PC-9 (cell line): ENCODE measurements around the gene TEX51. TPM values are rescaled to one million over a fixed set of nuclear protein-coding genes. Genes with fewer than 3 reads are reported as not detected.

Experiments used
- BruUV-seq: library from RNA; stranded (reverse); fragments of 400-500 nt; replicated peaks from 2 replicates; lab custom pipeline; 2021; lab: Mats Ljungman, UMichigan
- CTCF ChIA-PET: fragments of 300-600 bp; sonication (Branson Sonifier 250); formaldehyde crosslinking; loops from one replicate; lab custom pipeline; 2022; ENCODE audit warnings: antibody characterized with exemption; lab: Charles Lee
- POLR2A ChIA-PET: fragments of 300-600 bp; sonication (Branson Sonifier 250); formaldehyde crosslinking; loops from one replicate; lab custom pipeline; 2022; ENCODE audit warnings: antibody characterized with exemption; ENCODE audit not compliant: unreplicated experiment; lab: Charles Lee
- DNase-seq, 2 experiments: peaks; one replicate each; pipeline versions ENCODE4 v3.0.0 to v3.0.0-alpha.2; 2015 to 2022; ENCODE audit warnings: mixed read lengths in 1 of 2
- H2AFZ ChIP-seq: fragments of 200-600 bp; sonication (generic); 2 replicates; pipeline ENCODE4 v1.8.1; 2017; ENCODE audit warnings: antibody characterized with exemption
- H3F3A ChIP-seq: fragments of 200-600 bp; sonication (generic); 2 replicates; pipeline ENCODE4 v1.8.1; 2017; ENCODE audit warnings: antibody characterized with exemption, mild to moderate bottlenecking, low read depth; ENCODE audit not compliant: insufficient read depth
- H3K27ac ChIP-seq: fragments of 200-600 bp; sonication (generic); 2 replicates; pipeline ENCODE4 v1.6.1; 2016; ENCODE audit warnings: mixed run types
- H3K27me3 ChIP-seq: fragments of 200-600 bp; sonication (generic); 2 replicates; pipeline ENCODE4 v1.6.1; 2016; ENCODE audit warnings: low read depth, mixed run types; ENCODE audit not compliant: insufficient read depth
- H3K36me3 ChIP-seq: fragments of 200-600 bp; sonication (generic); 2 replicates; pipeline ENCODE4 v1.6.1; 2016; ENCODE audit warnings: low read depth, mixed run types
- H3K4me1 ChIP-seq: fragments of 200-600 bp; sonication (generic); replicated peaks from 2 replicates; pipeline ENCODE4 v1.6.1; 2016; ENCODE audit warnings: mixed run types; ENCODE audit not compliant: insufficient read depth
- H3K4me2 ChIP-seq: fragments of 200-600 bp; sonication (generic); 2 replicates; pipeline ENCODE4 v1.6.1; 2017; ENCODE audit warnings: mixed run types
- H3K4me3 ChIP-seq: fragments of 200-600 bp; sonication (generic); 2 replicates; pipeline ENCODE4 v1.6.1; 2016; ENCODE audit warnings: mixed run types
- H3K79me2 ChIP-seq: fragments of 200-600 bp; sonication (generic); 2 replicates; pipeline ENCODE4 v1.6.1; 2017; ENCODE audit warnings: low read depth, mixed run types
- H3K9me2 ChIP-seq: fragments of 200-600 bp; sonication (generic); 2 replicates; pipeline ENCODE4 v1.8.1; 2017; ENCODE audit warnings: mild to moderate bottlenecking; ENCODE audit not compliant: insufficient read depth
- H3K9me3 ChIP-seq: fragments of 200-600 bp; sonication (generic); 2 replicates; pipeline ENCODE4 v1.8.1; 2016; ENCODE audit warnings: low read depth; ENCODE audit not compliant: insufficient read depth
- H4K20me1 ChIP-seq: fragments of 200-600 bp; sonication (generic); 2 replicates; pipeline ENCODE4 v1.8.1; 2017; ENCODE audit not compliant: insufficient read depth
- EZH2 ChIP-seq: fragments of 200-600 bp; sonication (generic); IDR thresholded peaks from 2 replicates; pipeline ENCODE4 v1.8.0; 2017; ENCODE audit warnings: antibody characterized with exemption, low read depth
- intact Hi-C: fragments of 100-400 bp; cut with micrococcal nuclease; formaldehyde crosslinking; loops from one replicate; pipeline ENCODE4 v1.10.0; 2022; ENCODE audit not compliant: unreplicated experiment
- total RNA-seq: library from RNA; stranded (reverse); gene quantifications from 2 replicates; pipeline ENCODE4 v1.2.3, GENCODE V29; 2021
- TF ChIP-seq, protein P1 (sequence below): fragments of 200-600 bp; sonication (generic); conservative IDR thresholded peaks from 2 replicates; pipeline ENCODE4 v1.6.1; 2017; ENCODE audit warnings: mixed run types, antibody characterized with exemption, mild to moderate bottlenecking, moderate library complexity

The TEX51 gene
- total RNA-seq, 1 experiment from 2014 or later, result not detected

DNA sequence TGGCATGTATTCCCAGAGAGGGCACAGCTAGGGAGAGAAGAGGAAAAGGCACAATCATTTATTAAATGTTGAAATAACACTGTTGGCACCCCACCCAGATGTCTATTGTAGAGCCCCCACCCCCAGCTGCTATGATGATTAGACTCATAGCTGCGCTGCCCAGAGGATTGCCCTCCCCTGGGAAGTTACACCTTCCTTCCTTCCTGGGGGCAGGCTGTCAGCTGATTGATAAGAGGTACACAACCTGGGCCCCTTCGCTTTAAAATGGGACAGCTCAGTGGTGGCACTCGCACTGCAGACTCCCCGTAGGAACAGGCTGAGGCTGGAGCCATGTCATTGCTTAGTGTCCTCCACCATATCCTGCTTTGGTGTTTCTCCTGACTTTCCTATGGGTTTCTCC lies 18.1 kb downstream of the TEX51 start:
- no peak overlapping the region for H3K27ac ChIP-seq
- no peak overlapping the region for H2AFZ ChIP-seq
- BruUV-seq, result no TSS peak
- H3K4me2 ChIP-seq, result no peak overlapping the region
- ChIA-PET CTCF (no interaction called here), POLR2A (no interaction called here)
- H3K9me3 ChIP-seq, result no peaks in the 10 kb centered on the region
- DNase-seq, result no peak
- H3K79me2 ChIP-seq, result no peaks in the 10 kb centered on the region
- no peaks in the 10 kb centered on the region for H3F3A ChIP-seq
- intact Hi-C loops, result no loop called here
- no peaks in the 10 kb centered on the region for H3K36me3 ChIP-seq
- H3K9me2 ChIP-seq, result no peaks in the 10 kb centered on the region
- H3K4me3 ChIP-seq, result no peak overlapping the region
- no peaks in the 10 kb centered on the region; the same call in 1 of the 2 replicates for H4K20me1 ChIP-seq
- TF ChIP-seq, protein P1, sequence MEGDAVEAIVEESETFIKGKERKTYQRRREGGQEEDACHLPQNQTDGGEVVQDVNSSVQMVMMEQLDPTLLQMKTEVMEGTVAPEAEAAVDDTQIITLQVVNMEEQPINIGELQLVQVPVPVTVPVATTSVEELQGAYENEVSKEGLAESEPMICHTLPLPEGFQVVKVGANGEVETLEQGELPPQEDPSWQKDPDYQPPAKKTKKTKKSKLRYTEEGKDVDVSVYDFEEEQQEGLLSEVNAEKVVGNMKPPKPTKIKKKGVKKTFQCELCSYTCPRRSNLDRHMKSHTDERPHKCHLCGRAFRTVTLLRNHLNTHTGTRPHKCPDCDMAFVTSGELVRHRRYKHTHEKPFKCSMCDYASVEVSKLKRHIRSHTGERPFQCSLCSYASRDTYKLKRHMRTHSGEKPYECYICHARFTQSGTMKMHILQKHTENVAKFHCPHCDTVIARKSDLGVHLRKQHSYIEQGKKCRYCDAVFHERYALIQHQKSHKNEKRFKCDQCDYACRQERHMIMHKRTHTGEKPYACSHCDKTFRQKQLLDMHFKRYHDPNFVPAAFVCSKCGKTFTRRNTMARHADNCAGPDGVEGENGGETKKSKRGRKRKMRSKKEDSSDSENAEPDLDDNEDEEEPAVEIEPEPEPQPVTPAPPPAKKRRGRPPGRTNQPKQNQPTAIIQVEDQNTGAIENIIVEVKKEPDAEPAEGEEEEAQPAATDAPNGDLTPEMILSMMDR, result no peak
- H3K4me1 ChIP-seq, result no peaks in the 10 kb centered on the region
- peaks cover 65% of the 10 kb centered on the region for H3K27me3 ChIP-seq

DNA sequence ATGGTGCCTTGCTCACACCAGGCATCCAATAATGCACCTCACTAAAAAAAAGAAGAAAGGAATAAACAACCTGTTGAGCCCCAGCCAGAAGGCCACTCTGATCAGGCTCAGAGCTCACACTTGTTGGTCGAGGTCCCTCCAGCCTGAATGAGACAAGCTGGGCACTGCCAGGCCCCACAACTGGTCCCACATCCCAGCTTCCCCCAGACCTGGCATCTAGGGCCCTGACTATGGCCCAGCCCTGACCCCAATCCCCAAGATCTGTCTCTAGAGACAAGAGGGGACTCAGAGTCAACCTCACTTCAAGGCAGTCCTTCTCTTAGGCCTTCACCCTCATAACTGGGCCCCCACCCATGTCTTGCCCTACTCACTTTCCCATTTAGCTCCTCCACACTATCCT lies 22.4 kb downstream of the TEX51 start:
- Histone ChIP-seq H3F3A (no peaks in the 10 kb centered on the region), H3K9me2 (no peaks in the 10 kb centered on the region), H3K9me3 (no peaks in the 10 kb centered on the region), H3K4me1 (no peaks in the 10 kb centered on the region), H3K27me3 (peaks cover 22% of the 10 kb centered on the region), H3K4me3 (no peak overlapping the region), H3K79me2 (no peaks in the 10 kb centered on the region), H4K20me1 (no peaks in the 10 kb centered on the region), H3K36me3 (no peaks in the 10 kb centered on the region), H2AFZ (no peak overlapping the region), H3K27ac (no peak overlapping the region), H3K4me2 (no peak overlapping the region)
- POLR2A ChIA-PET, result no interaction called here
- TF ChIP-seq, protein P1, result no peak
- CTCF ChIA-PET, result no interaction called here
- no peak for DNase-seq
- no TSS peak for BruUV-seq
- intact Hi-C loops, result no loop called here

DNA sequence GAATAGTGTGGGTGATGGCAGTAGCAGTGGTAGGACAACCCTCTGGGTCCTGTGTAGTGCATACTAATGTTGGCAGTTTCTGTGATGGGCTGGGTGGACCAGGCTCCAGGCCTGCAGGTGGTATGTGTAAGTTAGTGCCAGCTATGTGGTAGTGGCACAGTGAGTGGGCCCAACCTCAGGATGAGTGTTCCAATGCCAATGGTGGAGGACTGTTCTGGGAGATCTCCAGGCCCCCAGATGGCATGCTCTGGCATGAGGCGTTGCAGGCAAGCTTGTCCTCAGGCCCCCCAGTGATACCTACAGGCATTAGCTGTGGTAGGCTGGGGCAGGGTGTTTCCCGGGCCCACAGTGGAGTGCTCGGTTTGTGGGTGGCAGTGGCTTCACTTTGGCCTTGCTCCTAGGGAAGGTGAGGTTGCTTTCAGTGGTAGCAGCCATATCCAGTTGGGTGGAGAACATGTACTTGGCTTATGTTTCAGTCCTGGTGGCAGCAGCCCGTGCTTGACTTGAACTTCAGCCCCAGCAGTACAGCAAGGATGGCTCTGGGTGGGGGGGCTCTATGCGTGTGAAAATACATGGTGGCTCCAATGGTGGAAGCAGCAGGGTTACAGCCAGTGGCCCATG lies 32.4 kb downstream of the TEX51 start:
- DNase-seq, result no peak
- H3F3A ChIP-seq, result no peaks in the 10 kb centered on the region
- ChIA-PET CTCF (no interaction called here), POLR2A (interaction anchor here (0.6 kb wide), 1 partner anchor 67 kb away, joined by 7 read pairs; no protein-coding TSS in a partner anchor)
- no peaks in the 10 kb centered on the region for H3K9me3 ChIP-seq
- no peak overlapping the region for H2AFZ ChIP-seq
- H3K4me2 ChIP-seq, result no peak overlapping the region
- no peaks in the 10 kb centered on the region for H4K20me1 ChIP-seq
- no peaks in the 10 kb centered on the region for H3K79me2 ChIP-seq
- H3K4me1 ChIP-seq, result no peaks in the 10 kb centered on the region
- no peak for TF ChIP-seq EZH2
- TF ChIP-seq, protein P1, result no peak
- H3K36me3 ChIP-seq, result no peaks in the 10 kb centered on the region
- intact Hi-C loops, result no loop called here
- peaks cover 35% of the 10 kb centered on the region for H3K27me3 ChIP-seq
- no TSS peak for BruUV-seq
- no peak overlapping the region for H3K4me3 ChIP-seq
- no peaks in the 10 kb centered on the region for H3K9me2 ChIP-seq
- H3K27ac ChIP-seq, result no peak overlapping the region
